ENCODE measurements around the gene ELMOD2. TPM values are rescaled to one million over a fixed set of nuclear protein-coding genes. Genes with fewer than 3 reads are reported as not detected.

Gene ELMOD2
- total and polyA plus RNA-seq, 9 donors, result 17.0 to 25.8 (median 20.3) TPM

DNA sequence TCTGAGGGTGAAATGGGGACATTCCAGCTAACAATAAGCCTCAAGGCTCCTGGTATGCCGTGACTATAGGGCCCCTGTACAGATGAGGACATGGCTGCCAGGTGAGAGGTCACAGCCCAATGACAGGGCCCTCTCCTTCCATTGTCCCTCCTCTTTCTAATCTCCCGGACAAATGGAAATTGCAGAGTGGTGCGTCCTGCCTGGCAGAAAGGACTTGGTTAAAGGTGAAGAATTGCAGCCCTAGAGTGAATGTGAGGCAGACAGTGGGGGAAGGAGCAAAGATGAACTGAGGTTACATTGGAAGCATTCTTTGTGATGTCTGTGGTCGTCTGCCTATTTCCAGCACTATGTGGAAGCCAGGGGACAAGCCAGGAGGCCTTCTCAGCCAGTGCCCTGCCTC, 51.5 kb downstream of the ELMOD2 start:
- H3K27me3 ChIP-seq (ENCODE audit: control insufficient read depth, insufficient read depth, low read length), result peaks cover 30% of the 10 kb centered on the region
- WGBS (ENCODE audit: insufficient coverage), result 67% methylated on average over 1 of the region's 4 CpGs
- no peak overlapping the region for H3K4me3 ChIP-seq (ENCODE audit: low read length)
- H3K27ac ChIP-seq (ENCODE audit: low read length), result no peak overlapping the region
- H3K4me1 ChIP-seq (ENCODE audit: control insufficient read depth, insufficient read depth, low read length), result no peaks in the 10 kb centered on the region
- no peaks in the 10 kb centered on the region for H3K36me3 ChIP-seq (ENCODE audit: control insufficient read depth, insufficient read depth, low read length)
- peaks cover 2% of the 10 kb centered on the region for H3K9me3 ChIP-seq (replicated peaks; ENCODE audit: control insufficient read depth, low read depth, low read length)
- no peak for DNase-seq

DNA sequence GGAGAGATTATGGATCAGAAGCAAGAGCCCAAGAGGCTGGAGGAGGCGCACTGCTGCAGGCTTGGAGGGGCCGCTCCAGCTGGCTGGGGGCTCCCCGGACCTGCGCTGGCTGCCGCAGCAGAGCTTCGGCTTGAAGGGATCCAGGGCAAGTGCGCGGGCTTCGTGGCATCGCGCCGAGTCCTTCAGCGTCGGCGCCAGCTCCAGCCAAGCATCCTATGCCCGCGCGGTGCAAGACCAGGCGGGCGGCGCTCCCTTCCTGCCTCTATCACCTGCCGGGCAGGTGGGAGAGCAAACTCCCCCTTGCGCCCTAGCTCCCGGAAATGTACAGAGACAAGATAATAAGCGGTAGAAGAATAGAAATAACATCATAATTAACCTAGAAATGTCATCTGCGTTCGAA, 55.3 kb downstream of the ELMOD2 start:
- Histone ChIP-seq H3K27me3 (ENCODE audit: control insufficient read depth, insufficient read depth, low read length) (peaks cover 32% of the 10 kb centered on the region), H3K9me3 (replicated peaks; ENCODE audit: control insufficient read depth, low read depth, low read length) (no peaks in the 10 kb centered on the region), H3K4me1 (ENCODE audit: control insufficient read depth, insufficient read depth, low read length) (no peaks in the 10 kb centered on the region), H3K4me3 (ENCODE audit: low read length) (no peak overlapping the region), H3K27ac (ENCODE audit: low read length) (no peak overlapping the region), H3K36me3 (ENCODE audit: control insufficient read depth, insufficient read depth, low read length) (no peaks in the 10 kb centered on the region)
- 0% methylated on average over 12 of the region's 27 CpGs for WGBS (ENCODE audit: insufficient coverage)
- no peak for DNase-seq

DNA sequence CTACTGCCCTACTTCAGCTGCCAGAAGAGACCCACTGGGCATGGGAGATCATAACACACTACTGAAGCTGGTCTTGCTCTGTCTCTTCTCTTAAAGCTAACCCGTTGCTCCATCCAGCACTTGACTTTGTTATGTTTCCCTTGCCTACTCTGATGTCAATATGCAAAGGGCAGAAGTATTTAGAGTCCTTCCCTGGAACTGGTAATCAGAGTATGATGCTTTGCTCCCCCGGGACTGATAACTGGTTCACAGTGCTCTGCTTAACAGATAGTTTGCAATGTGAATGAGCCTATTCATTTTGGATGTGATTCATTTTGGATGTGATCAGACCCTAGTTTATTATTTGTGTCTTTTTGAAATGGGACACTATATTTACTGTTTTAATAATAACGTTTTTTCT, 57.1 kb downstream of the ELMOD2 start:
- Histone ChIP-seq H3K4me1 (ENCODE audit: control insufficient read depth, insufficient read depth, low read length) (no peaks in the 10 kb centered on the region), H3K27me3 (ENCODE audit: control insufficient read depth, insufficient read depth, low read length) (peaks cover 27% of the 10 kb centered on the region), H3K36me3 (ENCODE audit: control insufficient read depth, insufficient read depth, low read length) (no peaks in the 10 kb centered on the region), H3K27ac (ENCODE audit: low read length) (no peak overlapping the region), H3K4me3 (ENCODE audit: low read length) (no peak overlapping the region), H3K9me3 (replicated peaks; ENCODE audit: control insufficient read depth, low read depth, low read length) (no peaks in the 10 kb centered on the region)
- no peak for DNase-seq
- 20% methylated on average over 1 of the region's 3 CpGs for WGBS (ENCODE audit: insufficient coverage)

DNA sequence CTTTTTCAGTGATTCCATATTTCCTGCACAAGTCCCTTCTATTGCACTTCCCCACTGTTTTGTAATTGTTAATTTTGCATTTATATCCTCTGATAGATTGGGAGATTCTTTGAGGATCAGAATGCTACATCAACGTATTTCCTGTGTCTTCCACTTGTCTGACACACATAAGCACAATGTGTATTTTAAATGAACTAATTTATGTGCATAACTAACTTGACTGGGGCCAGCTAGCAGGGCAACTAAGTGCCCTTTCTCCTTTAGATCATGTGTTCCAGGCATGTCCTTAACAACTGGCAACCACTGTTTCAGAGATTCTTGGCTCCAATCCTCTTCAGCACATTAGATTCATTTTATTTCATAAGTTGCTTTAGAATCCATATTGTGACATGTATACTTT, 60.5 kb downstream of the ELMOD2 start:
- no peak overlapping the region for H3K4me3 ChIP-seq (ENCODE audit: low read length)
- DNase-seq, result no peak
- H3K4me1 ChIP-seq (ENCODE audit: control insufficient read depth, insufficient read depth, low read length), result no peaks in the 10 kb centered on the region
- H3K27me3 ChIP-seq (ENCODE audit: control insufficient read depth, insufficient read depth, low read length), result peaks cover 10% of the 10 kb centered on the region
- H3K36me3 ChIP-seq (ENCODE audit: control insufficient read depth, insufficient read depth, low read length), result no peaks in the 10 kb centered on the region
- WGBS (ENCODE audit: insufficient coverage), result no CpG with 5 or more reads among the region's 1 CpG
- H3K27ac ChIP-seq (ENCODE audit: low read length), result no peak overlapping the region
- no peaks in the 10 kb centered on the region for H3K9me3 ChIP-seq (replicated peaks; ENCODE audit: control insufficient read depth, low read depth, low read length)

DNA sequence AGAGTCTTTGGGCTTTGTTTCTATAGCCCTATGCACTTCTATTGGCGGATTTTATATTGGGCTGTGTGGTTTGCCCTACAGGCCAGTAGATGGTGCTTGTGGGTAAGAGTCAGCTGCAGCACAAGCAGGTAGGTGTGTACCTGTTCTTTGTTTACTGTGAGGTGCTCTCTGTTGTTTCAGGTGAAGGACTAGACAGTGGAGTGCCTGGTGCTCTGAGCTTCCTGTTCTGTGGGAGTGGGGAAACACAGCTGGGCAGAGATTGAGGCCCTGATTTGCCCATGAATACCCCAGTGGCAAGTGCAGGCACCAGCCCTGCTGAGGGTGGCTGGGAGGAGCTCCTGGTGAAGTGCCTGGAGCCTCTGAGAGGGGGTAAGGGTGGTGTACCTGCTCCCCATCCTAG, 71.1 kb downstream of the ELMOD2 start:
- no peaks in the 10 kb centered on the region for H3K9me3 ChIP-seq (replicated peaks; ENCODE audit: control insufficient read depth, low read depth, low read length)
- WGBS (ENCODE audit: insufficient coverage), result no CpG with 5 or more reads among the region's 1 CpG
- no peaks in the 10 kb centered on the region for H3K4me1 ChIP-seq (ENCODE audit: control insufficient read depth, insufficient read depth, low read length)
- H3K27me3 ChIP-seq (ENCODE audit: control insufficient read depth, insufficient read depth, low read length), result no peaks in the 10 kb centered on the region
- no peak overlapping the region for H3K4me3 ChIP-seq (ENCODE audit: low read length)
- H3K27ac ChIP-seq (ENCODE audit: low read length), result no peak overlapping the region
- no peaks in the 10 kb centered on the region for H3K36me3 ChIP-seq (ENCODE audit: control insufficient read depth, insufficient read depth, low read length)
- no peak for DNase-seq

DNA sequence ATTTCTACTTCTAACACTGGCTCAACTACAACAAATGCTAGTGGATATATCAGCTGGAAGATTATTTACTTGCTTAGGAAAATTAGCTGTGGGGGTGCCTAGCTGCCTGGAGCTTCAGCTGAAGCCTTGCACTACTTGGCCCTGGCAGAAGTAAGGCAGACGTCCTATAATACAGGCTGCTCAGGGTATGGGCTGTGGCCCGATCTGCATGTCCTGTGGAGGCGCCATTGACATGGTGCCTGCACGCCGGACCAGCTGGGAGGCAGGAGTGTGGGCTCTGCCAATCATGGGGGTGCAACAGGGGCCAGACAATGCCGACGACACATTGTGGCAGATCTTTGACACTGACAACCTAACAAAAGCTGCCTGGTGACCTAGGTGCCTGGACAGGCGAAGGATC, 76.4 kb downstream of the ELMOD2 start:
- WGBS (ENCODE audit: insufficient coverage), result 71% methylated on average over 8 of the region's 8 CpGs
- no peak overlapping the region for H3K4me3 ChIP-seq (ENCODE audit: low read length)
- H3K36me3 ChIP-seq (ENCODE audit: control insufficient read depth, insufficient read depth, low read length), result no peaks in the 10 kb centered on the region
- no peak for DNase-seq
- H3K9me3 ChIP-seq (replicated peaks; ENCODE audit: control insufficient read depth, low read depth, low read length), result no peaks in the 10 kb centered on the region
- no peaks in the 10 kb centered on the region for H3K27me3 ChIP-seq (ENCODE audit: control insufficient read depth, insufficient read depth, low read length)
- no peaks in the 10 kb centered on the region for H3K4me1 ChIP-seq (ENCODE audit: control insufficient read depth, insufficient read depth, low read length)
- H3K27ac ChIP-seq (ENCODE audit: low read length), result no peak overlapping the region

DNA sequence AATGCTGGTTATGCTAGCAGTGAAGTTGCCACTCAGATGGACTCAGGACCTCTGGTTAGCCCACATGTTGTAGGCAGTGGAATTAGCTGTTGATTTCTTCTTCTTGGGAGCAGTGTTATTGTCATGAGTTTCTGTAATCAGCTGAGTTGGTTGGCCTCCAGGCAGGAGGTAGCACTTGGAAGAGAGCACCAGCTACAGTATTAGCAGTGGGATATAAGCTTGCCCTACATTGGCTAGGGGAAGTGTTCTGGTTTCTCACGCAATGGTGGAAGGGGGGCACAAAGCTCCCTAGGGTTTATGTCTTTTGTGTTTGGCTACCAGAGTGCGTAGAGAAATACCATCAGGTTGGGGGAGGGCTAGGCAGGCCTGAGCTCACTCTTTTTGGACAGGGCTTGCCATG, 78.7 kb downstream of the ELMOD2 start:
- Histone ChIP-seq H3K27me3 (ENCODE audit: control insufficient read depth, insufficient read depth, low read length) (no peaks in the 10 kb centered on the region), H3K27ac (ENCODE audit: low read length) (no peak overlapping the region), H3K9me3 (replicated peaks; ENCODE audit: control insufficient read depth, low read depth, low read length) (no peaks in the 10 kb centered on the region), H3K36me3 (ENCODE audit: control insufficient read depth, insufficient read depth, low read length) (no peaks in the 10 kb centered on the region), H3K4me1 (ENCODE audit: control insufficient read depth, insufficient read depth, low read length) (no peaks in the 10 kb centered on the region), H3K4me3 (ENCODE audit: low read length) (no peak overlapping the region)
- no peak for DNase-seq
- WGBS (ENCODE audit: insufficient coverage), result 67% methylated on average over 2 of the region's 2 CpGs

DNA sequence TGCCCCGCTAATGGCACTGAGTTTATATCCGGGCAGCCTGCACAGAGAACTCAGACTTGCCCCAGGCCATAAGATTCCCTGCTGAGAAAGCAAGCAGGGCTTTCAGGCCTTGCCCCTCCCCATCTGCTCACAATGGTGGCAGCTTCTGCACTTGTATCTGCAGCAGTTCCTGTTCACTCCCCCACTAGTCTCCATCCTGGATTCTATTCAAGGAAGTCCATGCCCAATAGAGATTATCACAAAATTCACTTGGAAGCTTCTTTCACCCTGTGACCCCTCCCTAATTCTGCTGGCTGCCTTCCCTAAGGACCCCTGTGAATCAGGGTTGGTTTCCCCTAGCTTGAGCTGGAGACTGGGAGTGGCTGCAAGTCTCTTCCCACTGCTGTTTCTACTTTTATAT, 79.3 kb downstream of the ELMOD2 start:
- Histone ChIP-seq H3K4me3 (ENCODE audit: low read length) (no peak overlapping the region), H3K27me3 (ENCODE audit: control insufficient read depth, insufficient read depth, low read length) (no peaks in the 10 kb centered on the region), H3K9me3 (replicated peaks; ENCODE audit: control insufficient read depth, low read depth, low read length) (no peaks in the 10 kb centered on the region), H3K4me1 (ENCODE audit: control insufficient read depth, insufficient read depth, low read length) (no peaks in the 10 kb centered on the region), H3K36me3 (ENCODE audit: control insufficient read depth, insufficient read depth, low read length) (no peaks in the 10 kb centered on the region), H3K27ac (ENCODE audit: low read length) (no peak overlapping the region)
- DNase-seq, result no peak
- WGBS (ENCODE audit: insufficient coverage), result 69% methylated on average over 2 of the region's 2 CpGs

Other genes with a start within 250 kb of the ELMOD2 start
- 27.2 TPM for gene SCOC, start 150.5 kb upstream of the ELMOD2 start, total RNA-seq
- gene SCOC, start 150.5 kb upstream of the ELMOD2 start, polyA plus RNA-seq (ENCODE audit: insufficient read depth in 1 of 8, insufficient read length in 8 of 8, low replicate concordance in 1 of 8), result 10 to 100 TPM; 38.7 to 54.9 (median 43.6) TPM
- 1.6 TPM for gene CLGN, start 96.5 kb upstream of the ELMOD2 start, total RNA-seq
- 1 to 10 TPM; 2.0 to 3.1 (median 2.4) TPM for gene CLGN, start 96.5 kb upstream of the ELMOD2 start, polyA plus RNA-seq (ENCODE audit: insufficient read depth in 1 of 8, insufficient read length in 8 of 8, low replicate concordance in 1 of 8)
- not detected for gene MGAT4D, start 25.9 kb upstream of the ELMOD2 start, total RNA-seq
- gene MGAT4D, start 25.9 kb upstream of the ELMOD2 start, polyA plus RNA-seq (ENCODE audit: insufficient read depth in 1 of 8, insufficient read length in 8 of 8, low replicate concordance in 1 of 8), result not detected
- gene UCP1, start 44.8 kb downstream of the ELMOD2 start, total RNA-seq, result not detected
- under 1 TPM in 1 of 8 donors, not detected in 7; 0.13 TPM for gene UCP1, start 44.8 kb downstream of the ELMOD2 start, polyA plus RNA-seq (ENCODE audit: insufficient read depth in 1 of 8, insufficient read length in 8 of 8, low replicate concordance in 1 of 8)
- 15.7 TPM for gene TBC1D9, start 232.2 kb downstream of the ELMOD2 start, total RNA-seq
- 10 to 100 TPM; 14.6 to 26.9 (median 18.6) TPM for gene TBC1D9, start 232.2 kb downstream of the ELMOD2 start, polyA plus RNA-seq (ENCODE audit: insufficient read depth in 1 of 8, insufficient read length in 8 of 8, low replicate concordance in 1 of 8)

All from muscle of leg (tissue), 11 donors.